Measurements from ENCODE around the gene AP2S1.

GRCh38 chr19:46815833-46816627, 34.6 kb downstream of the AP2S1 start:
- TF ChIP-seq CTCF (IDR thresholded peaks at IDR 0.05; ENCODE audit: low read depth, low read length, poor library complexity, severe bottlenecking) = no peak
- no peak for TF ChIP-seq EZH2phosphoT487 (IDR thresholded peaks at IDR 0.05; ENCODE audit: borderline replicate concordance, low read length)

All from DOHH2 (cell line).